SHP77 treated with DMSO at 0.1 percent for 48 hours (cell line): Measurements from ENCODE around the gene SYCP3.
A peak's percentile ranks its signal among the peaks of the same experiment; 100 is the strongest.
"Not testable (repeated sequence)": the region's sequence is repeated elsewhere in the genome, so short reads cannot be mapped to it uniquely, and the experiment has no call there.

ENCODE experiments used
- DNase-seq: peaks from one replicate; lab custom pipeline; 2025; lab: John Stamatoyannopoulos, UW

Gene SYCP3

DNA sequence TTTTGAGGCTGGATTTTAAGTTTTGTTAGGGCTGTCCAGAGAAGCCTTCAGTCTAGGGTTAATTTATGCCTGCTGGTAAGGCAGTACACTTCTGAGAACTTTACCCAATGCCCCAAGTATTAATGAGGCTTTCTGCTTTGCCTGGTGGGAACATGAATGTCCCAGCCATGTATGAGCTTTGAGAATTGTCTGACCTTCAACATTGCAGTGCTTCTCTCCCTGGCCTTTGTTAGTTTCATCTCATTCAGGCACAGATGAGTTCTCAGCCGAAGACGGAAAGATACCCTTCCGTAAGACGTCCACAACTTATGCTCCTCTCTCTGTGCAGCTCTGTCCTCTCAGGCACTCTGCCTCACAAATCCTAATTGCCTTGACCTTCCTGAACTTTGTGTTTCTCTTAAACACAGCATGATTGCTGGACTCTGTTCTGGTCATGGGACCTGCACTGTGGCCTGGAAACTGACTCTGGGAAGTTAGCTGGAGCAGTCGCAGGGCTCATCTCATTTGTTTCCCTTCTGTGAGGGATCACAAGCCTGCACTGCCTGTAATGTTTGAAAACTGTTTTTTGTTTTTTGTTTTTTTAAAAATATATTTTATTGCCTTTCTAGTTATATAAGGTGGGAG is 26.1 kb downstream of the SYCP3 start:
- DNase-seq = no peak

DNA sequence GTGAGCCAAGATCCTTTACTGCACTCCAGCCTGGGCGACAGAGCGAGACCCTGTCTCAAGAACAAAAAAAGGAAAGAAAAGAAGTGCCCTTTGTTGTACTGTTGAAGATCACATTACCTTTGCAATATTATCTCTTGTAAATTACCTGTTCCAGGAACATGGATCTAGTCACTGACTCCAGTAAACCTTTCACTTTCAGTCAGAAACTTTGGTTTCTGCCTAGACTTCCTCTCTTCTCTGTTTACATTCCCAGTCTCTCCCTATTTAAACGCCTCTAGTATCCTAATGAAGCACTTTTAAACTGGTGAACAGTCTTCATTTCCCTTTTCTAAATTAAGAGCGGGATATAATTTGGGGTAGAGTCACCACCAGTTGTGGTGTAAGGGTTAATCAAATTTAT is 29.0 kb downstream of the SYCP3 start:
- DNase-seq = no peak

DNA sequence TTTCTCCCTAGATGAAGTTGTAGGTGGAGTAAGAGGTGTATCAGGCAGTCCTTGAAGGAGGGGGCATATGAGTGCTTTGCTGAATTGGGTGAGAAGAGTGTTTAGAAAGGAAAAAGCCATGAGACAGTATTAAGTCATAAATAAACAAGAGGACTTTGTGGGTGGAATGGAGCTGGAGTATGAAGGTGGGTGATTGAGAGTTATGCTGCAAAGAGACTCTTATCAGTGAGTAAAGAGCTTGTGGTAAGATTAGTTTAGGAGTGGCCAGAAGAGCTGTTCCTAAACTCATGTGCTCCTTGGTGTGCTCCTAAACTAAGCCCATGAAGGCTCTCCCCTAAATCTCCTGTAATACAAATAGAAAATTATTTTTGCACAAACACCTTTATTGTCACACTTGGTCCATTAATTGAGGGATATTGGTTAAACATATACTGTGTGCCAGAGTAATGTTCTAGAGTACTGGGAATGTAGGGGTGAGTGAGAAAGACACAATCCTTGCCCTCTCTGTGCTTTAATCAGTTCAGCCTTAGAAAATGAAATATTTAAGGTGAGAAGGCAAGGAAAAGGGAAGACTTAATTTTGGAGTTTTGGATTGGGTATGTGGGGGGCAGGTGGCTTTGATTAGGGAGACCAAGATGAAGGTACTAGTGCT is 32.0 kb downstream of the SYCP3 start:
- no peak for DNase-seq

DNA sequence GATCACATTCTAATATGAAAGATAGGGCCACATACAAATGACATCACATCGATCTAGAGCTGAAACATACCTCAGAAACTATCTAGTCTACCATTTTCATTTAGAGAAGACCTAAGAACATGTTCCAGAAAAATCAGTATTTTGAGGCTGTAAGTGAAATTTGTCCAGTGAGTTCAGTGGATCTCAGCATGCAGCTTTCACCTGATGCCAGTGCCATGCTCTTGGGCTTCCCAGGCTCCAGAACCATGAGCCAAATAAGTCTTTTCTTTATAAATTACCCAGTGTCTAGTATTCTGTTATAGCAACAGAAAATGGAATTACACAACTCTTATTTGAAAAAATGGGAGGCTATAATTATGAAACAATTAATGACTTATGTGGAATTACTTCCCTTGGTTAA is 32.9 kb downstream of the SYCP3 start:
- no peak for DNase-seq

DNA sequence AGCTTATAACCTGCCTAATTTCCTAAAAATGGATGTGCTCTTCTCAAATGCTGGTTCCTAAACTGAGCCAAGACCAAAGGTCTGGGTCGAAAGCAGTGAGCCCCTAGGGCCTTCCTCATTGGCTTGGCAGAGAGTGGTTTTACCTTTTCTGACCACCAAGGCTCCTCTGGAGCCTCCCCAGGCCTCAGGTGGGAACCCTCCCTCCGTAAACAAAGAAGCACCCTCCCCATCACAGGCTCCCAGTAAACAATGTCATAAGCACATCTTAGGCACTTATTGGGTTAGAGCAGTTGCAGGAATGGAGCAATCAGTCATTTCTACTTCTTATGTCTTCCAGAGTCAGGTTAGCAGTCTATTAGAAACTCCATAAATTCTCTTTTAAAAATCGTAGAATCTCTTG is 35.8 kb downstream of the SYCP3 start:
- no peak for DNase-seq

DNA sequence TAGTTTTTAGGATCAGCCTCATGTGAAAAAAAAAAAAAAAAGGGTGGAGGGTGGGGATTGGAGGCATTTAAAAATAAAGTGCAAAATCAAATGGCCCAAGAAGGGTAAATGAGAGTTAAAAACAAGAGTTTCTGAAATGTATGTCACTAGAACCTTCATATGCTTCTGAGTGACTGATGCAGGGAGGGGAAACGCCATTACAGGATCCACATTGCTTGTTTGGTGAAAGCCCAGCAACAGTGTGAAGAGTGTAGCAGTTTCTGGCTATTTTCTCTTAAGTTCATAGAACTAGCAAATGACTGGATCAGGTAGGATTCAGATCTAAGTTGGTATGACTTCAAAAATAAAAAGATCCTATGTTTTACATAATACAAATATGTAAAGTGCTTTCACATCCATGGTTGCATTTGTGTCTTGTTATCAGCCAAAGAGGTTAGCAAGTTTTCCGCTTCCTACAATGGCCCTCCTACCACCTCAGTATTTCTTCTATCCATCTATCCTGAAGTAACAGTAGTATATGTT is 38.9 kb downstream of the SYCP3 start:
- no peak for DNase-seq

DNA sequence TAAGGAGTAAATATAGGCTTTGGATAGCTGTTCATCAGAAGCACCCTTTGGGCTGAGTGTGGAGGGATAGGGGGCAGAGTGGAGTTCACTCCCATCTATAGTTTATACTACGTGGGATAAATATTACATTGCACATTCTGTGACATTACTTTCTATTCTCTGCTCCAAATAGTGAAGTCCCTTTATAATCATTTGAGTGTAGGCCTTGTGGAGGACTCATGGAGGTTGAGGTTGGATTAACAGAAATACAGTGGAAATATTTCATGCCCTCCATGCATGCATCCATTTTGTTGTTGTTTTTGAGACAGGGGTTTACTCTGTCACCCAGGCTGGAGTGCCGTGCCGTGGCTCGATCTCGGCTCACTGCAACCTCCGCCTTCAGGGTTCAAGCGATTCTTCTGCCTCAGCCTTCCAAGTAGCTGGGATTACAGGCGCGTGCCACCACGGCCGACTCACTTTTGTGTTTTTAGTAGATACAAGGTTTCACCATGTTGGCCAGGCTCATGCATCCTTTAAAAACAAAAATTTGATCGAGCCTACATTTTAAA is 40.4 kb downstream of the SYCP3 start:
- no peak for DNase-seq

DNA sequence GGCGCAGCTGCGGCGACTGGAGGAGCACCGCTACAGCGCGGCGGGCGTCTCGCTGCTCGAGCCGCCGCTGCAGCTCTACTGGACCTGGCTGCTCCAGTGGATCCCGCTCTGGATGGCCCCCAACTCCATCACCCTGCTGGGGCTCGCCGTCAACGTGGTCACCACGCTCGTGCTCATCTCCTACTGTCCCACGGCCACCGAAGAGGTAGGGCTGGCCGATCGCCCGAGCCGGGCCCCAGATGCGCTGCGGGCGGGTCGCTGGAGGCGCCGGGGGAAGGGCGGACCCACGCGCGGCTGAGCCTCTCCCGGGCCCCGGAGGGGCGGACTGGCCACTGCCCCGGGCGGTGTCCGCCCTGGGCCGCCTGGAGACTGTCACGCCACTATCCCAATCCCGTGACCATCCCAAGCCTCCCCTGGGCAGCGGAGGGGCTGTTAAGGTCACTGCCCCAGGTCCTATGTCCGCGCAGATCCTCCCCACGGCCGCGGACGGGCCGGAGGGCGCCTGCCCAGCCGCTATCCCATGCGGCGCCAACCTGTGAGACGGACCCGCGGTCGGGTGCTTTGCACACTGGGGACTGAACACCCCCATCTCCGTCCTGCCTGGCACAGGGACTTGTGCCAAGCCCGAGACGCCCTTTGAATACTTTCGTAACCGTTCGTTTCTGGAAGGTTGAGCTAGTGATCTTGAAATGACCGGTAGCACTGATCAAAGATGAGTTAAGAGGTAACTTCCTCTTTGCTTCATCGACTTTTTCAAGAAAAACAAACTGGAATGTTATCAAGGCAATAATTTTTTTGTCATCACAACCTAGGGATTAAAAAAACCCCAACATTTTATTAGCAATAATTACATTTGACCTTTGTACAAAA is 41.1 kb downstream of the SYCP3 start:
- DNase-seq = no peak

DNA sequence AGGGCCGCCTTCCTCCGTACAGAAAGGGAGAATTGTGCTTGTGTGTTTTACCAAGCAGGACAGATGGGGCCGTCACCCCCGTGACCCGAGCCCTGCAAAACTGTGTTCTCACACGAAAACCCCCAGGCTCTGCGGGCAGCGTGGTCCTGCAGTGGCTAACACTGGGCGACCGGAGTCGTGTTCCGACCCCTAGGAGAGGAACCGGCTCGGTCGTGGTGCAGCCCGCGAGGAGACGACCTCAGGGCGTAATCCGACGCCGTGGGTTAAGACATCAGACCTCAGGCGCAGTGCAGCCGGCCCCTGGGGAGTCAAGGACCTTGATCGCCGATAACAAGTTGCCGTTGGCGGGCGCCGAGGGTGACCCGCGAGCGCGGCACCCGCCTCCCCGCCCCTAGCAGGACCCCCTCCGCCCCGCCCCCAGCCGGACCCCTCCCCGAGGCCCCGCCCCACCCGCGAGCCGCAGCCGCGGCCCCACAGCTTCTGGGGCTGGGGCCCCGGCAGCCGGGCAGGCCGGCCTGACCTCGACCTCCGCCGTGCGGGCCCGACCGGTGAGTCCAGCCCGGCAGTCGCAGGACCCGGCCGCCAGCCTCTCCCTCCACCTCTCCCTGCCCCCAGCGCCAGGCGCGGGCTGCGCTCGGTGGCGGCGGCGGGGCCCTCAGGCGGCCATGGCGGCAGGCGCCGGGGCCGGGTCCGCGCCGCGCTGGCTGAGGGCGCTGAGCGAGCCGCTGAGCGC is 41.9 kb downstream of the SYCP3 start, which contains the start of gene CHPT1:
CHPT1 (plus strand) TSS at position 444 of the 733 bp plus-strand sequence; CDS start at position 666, 222 bp downstream.
- DNase-seq = peak; percentile 35

DNA sequence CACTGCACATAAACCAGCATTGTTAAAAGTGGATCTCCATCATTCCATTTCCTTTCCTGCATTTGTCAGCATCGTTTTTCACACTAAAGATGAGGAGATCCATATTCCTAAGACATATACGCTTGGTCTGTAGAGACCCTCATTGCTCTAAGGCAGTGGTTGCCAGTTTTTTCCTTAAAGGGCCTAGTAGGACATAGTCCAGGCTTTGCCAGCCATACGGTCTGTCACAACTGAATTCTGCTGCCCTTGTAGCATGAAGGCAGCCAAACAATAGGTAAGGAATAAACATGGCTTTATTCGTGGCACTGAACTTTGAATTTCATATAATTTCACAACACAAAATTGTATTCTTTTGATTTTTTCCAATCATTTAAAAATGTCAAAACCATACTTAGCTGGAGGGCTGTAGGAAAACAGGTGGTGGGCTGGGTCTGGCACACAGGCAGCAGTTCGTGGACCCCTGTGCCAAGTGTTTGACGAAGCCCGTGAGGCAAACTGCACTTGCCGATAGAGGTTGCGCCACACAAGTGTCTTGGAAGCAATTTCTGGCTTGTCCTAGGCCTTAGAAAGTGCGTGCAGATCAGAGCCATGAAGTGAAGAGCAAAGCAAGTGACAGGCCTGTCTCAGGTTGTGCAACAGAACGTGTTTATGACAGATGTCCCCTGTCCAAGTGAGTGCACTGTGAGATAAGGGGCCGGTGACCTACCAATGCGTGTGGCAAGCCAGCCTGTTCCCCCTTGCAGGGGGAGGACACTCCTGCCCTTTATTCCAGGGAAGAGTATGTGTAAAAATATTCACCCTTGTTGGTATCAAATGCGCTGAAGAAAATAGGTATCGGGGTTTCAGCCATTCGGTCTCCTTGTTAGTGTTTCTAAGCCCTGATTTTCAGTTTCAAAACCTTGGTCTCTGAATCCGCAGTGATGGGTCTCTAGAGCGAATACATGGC is 42.7 kb downstream of the SYCP3 start:
- DNase-seq = no peak

DNA sequence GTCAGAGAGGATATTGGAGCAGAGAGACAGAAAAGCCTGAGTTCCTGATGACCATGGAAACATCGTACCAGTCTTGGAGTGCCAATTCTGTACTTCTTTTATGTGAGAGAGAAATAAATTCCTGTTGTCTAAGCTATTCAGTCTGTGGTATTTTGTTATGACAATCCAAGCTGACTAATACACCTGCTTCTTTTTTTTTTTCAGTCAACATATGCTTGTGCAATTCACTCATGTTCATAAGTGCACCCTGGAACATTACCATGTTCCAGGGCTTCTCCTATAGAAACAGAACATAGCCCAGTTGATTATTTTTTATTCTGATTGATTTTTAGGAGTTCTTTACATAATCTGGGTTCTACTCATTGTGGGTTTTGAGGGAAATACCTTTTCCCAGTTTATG is 43.6 kb downstream of the SYCP3 start:
- DNase-seq = no peak

DNA sequence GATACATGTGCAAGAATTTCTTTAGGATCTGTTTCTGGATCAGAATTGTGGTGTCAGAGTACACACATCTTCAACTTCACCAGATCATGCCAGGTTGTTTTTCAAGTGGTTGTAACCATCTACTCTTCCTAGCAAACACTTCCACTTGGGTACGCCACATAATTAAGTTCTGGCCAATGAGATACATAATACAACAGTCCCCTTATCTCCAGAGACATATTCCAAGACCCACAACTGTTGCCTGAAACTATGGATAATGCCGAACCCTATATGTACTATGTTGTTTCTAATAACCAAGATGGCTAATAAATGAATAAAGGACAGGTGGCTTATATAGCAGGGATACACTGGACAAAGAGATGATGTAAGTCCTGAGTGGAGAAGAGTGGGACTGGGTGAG is 44.3 kb downstream of the SYCP3 start:
- no peak for DNase-seq

DNA sequence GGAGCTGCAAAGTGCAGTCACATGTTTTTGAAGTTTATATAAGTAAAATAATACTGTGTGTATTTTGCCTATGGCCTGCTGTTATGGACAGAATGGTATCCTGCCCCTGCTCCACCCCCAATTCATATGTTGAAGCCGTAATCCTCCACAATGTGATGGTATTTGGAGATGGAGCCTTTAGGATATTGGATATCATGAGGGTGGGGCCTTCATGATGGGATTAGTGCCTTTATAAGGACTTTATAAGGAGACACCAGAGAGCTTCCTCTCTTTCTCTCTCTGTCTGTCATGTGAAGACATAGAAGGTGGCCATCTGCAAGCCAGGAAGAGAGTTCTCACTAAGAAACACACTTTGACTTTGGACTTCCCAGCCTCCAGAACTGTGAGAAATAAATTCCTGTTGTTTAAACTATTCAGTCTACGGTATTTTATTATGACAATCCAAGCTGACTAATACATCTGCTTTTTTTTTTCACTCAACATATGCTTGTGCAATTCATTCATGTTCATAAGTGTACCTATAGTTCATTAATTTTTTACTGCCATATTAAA is 44.9 kb downstream of the SYCP3 start:
- no peak for DNase-seq

DNA sequence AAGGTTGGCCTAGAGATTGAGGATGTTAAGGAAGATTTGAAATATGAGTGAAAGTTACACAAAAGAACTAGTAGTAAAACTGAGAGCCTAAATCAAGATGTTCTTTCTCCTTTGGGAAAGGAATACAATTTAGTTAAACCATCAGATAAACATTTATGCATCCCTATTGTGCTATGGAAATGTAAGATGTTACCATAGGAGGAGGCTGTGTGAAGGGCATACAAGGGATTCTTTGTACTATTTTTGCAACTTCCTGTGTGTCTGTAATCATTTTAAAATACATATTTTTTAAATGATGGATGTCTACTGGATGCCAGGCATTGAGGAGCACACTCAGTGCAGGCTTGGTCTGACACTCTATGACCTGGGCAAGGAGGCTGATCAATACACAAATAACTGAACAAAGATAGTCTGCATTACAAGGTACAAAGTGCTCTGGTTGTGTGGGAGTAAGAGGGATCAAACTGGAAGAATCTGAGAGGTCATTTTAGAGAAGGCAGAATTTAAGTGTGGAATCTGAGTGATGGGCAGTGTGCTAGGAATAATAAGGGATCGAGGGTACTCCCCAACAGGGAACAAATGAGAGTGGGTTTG is 47.7 kb downstream of the SYCP3 start:
- DNase-seq = no peak

DNA sequence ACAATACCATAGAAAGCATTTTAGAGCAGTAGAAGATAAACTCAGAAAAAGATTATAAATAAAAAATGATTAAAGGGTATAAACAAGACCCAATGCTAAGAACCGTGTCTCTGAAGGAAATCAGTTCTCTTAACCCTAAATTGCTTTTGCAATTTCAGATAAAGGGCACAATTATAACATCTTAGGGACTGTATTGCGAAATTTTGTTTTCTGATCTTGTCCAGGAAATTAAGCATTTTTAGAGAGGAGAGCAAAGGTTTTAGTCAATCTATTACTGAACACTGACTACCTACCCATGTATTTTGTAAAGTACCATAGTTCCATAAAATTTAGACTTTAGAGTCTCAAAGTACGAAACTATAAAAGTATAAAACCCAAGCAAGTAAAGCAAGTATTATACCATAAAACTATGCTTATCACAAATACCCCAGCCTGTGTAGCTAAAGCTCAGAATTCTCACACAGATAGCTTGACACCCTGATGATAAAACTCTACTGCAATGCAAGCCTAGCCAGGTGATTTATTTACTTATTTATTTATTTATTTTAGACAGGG is 48.6 kb downstream of the SYCP3 start:
- DNase-seq = no peak

DNA sequence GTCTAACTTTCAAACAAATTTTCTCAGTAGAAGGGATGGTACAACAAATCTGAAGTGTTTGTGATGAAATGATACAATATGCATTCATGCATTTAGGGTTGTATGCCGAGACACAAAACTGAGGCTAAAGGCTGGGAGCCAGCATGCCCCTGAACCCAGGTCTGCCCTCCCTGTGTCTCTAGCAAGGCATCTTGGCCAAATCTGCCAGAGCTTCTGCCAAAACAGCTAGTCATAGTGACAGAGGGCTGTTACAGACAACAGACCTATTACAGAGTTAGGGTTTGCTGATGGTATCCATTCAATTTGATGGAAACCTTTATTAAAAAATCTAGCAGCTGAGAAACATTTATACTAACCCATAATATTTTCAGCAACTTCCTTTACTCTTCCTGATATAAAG is 53.1 kb downstream of the SYCP3 start:
- DNase-seq = no peak

DNA sequence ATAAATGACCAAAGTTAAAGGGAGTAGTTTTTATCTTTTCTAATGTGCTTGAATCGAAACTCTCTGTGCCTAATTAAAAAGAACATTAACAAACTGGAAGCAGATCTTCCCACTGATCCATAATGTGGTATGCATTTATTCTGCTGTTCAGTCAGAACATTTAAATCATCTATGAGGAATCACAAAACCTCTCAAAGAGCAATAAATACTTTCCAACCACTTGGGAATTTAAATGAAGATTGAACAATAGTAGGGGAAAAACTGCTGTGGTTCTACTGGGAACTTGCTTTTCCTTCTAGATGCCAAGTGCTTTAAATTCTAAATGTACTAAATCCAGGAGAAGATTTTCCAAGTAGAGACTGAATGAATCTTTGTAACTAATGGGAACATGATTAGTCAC is 54.2 kb downstream of the SYCP3 start:
- DNase-seq = no peak

DNA sequence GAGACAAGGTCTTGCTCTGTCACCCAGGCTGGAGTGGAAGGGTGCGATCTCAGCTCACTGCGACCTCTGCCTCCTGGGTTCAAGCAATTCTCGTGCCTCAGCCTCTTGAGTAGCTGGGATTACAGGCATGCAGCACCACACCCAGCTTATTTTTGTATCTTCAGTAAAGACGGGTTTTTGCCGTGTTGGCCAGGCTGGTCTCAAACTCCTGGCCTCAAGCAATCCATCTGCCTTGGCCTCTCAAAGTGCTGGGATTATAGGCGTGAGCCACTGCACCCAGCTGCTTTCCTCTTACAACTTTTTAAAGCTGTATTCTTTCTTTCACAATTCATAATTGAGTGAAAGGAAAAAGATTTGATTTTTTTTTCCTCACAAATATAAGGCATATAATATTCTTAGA is 57.6 kb downstream of the SYCP3 start:
- not testable (repeated sequence) for DNase-seq

DNA sequence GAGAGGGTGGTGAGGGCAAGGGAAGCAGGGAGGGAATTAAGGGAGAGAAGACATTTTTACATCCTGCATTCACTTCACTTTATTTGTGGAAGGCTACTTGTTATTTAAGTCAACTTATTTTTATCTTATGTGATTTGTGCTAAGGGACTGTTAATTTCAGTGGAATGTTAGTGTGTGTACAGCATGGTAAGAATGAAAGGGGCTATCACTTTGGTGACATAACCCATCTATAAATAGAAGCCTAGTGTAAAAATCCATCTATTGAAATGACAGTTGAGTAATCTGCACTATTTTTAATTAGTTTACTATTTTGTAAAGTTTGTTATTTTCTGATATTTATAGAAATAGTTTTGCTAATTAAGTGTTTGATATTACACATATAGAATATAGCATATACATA is 58.6 kb downstream of the SYCP3 start:
- DNase-seq = no peak

DNA sequence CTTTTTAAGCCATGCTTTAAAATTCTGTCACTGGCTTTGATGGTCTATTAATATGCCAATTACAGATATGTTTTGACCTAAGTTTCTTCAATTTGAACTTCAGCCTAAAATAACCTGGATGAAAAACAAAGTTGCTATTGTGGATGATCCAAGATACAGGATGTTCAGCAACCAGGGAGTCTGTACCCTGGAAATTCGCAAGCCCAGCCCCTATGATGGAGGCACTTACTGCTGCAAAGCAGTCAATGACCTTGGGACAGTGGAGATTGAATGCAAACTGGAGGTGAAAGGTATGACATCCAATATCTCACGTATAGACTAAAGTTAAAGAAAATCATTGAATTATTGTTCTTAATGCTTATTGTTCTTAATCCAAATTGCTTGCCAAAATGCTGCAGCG is 59.0 kb downstream of the SYCP3 start:
- DNase-seq = no peak
